ENCODE results near the gene PKM.

Gene PKM

GRCh38 chr15:72235298-72235697, 4.3 kb upstream of the PKM start:
- DNase-seq (ENCODE audit: low spot score), result no peak

DNA sequence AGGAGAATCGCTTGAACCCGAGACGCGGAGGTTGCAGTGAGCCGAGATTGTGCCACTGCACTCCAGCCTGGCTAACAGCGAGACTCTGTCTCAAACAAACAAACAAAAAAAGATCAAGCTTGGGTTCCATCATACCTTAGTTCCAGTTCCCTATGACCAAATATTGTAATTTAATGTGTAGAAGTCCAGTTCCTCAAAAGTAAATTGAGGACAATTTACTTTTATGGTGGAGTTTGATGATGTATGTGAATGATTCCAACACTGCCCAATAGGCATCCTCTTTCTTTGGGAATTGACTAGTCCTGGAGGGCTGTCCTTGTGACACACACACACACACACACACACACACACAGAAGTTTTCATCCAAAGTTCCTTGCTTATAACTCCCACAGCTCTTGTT, 2.8 kb upstream of the PKM start:
- no peak for DNase-seq (ENCODE audit: low spot score)

DNA sequence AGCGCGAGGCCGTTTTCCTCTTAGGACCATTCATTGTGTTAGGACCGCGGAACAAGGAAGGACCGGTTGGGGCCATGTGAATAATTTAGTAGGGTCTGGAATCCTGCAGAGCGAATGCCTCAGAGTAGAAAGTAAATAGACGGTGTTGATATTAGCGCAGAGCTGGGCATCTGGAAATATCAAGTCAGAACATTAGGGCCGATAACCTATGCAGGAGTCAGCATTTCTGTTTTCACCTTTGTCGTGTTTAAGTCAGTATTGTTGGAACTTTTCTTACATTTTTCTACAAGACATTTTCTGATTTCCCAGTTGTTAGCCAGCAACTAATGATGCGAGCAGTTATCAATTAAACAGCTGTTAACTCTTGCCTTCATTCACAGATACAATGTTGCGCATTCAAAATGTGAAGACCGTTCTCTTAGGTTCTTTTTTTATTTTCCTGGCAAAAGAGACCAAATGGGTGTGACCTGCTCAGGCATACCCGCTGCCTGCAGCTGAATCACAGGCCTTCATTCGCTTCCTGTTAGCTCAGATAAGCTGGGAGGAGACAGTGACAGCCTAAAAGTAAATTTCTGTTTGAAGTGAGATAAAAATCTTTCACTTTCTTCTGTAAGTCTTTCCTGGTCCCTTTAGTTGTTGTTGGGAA, 966 bp upstream of the PKM start:
- peak; percentile 65 for DNase-seq (ENCODE audit: low spot score)

DNA sequence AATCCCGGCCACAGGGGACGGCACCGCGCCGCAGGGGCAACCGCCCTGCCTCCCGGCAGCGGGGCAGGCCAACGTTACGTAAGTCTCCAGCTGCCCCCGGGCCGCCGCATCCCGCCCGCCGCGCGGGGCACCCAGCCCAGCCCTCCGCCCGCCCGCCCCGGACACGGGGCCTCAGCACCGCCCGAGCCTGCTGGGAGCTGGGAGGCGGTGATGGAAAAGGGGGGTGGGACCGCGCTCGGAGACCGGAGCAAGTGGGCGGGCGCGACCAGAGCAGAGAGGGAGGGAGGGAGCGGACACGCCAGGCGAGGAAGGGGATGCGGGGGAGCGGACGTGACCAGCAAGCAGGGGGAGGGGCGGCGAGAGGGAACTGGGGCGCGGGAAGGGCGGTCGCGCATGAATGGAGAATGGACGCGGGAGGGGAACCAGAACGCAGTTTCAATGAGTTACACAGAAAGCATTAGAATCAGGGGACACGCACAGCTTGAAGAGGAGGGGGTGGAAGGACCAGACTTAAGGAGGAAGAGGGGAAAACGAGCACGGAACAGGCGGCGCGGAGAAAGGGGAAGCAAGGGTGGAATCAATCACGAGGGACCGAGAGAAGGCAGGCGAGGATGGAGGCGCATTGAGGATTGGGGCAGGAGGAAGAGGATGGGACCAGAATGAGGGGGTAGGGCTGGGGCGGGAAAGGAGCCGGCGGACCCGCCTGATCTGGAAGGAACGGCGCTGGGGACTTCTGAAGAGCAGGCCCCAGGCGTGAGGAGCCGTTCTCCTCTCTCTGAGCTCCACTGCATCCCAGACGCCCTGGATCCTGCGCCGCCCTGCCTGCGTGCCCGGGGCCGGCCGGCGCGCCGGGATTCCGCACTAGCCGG, 559 bp downstream of the PKM start:
- DNase-seq (ENCODE audit: low spot score), result peak; percentile 87

DNA sequence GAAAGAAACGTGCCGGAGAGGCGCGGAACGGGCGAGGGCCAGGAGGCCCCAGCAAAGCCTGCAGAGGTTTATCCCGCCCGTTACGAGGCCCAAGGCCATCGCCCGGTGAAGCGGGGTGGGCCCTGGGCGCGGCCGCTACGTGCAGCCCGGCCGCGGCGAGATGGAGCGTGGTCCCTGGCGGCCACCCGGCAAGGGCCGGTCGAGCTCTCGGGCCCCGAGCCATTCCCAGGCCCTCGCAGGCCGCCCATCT, 1.1 kb downstream of the PKM start:
- no peak for DNase-seq (ENCODE audit: low spot score)

DNA sequence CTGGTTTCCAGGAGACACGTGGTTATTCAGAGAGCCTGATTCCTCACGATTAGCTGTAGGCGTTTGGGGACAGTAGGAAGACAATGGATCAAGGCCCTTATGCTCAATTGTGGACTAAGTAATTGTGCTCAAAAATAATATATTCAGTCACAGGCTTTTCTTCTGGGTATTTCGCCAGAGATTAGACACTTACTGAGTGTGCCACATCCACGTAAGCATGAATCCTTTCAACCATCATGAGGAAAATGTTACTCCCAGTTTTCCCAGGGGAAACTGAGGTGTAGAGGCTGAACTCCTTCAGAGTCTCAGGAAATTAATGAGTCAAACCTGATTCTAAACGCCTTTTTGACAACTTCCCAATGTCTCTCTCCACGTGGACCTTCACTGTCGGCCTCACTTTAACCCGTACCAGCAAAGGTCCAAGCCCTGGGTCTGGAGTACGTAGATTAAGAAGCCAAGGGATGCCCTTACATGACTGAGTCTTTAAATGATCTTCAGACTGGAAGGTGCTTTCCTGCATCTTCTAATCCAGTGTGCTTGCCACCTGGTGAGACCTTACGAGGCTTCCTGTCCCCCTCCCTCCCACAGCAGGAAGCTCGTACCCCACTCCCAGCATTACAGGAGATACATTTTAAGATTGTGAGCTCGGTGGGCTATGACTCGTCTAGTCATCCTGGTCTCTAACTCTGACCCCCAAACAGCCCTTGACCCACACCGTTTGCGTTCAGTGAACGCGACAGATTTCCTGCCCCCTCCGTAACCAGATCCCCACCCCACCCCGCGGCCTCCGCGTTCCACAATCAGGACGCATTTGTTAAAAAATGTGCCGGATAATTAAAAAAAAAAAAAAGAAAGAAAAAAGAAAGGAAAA, 1.7 kb downstream of the PKM start:
- DNase-seq (ENCODE audit: low spot score), result no peak

- no peak for DNase-seq (ENCODE audit: low spot score)
Measured at GRCh38 chr15:72227720-72228119, 3.3 kb downstream of the PKM start.

DNA sequence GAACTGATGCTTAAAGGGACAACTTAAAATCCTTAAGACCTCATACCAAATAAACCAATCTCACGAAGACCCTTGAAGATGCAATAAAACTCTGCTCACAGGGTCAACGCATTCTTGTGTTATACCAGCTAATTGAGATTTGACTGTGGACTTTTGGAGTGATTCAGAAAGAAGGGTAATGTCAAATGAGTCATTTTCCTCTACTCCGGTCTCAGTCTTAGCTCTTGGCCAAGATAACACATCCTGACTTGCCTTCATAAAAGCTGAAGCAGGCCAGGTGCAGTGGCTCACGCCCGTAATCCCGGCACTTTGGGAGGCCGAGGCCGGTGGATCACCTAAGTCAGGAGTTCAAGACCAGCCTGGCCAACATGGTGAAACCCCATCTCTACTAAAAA, 3.8 kb downstream of the PKM start:
- peak; percentile 35 for DNase-seq (ENCODE audit: low spot score)

GRCh38 chr15:72223278-72223677, 7.7 kb downstream of the PKM start:
- no peak for DNase-seq (ENCODE audit: low spot score)

- DNase-seq (ENCODE audit: low spot score), result peak; percentile 51
Measured at GRCh38 chr15:72222393-72222792, 8.6 kb downstream of the PKM start.

DNA sequence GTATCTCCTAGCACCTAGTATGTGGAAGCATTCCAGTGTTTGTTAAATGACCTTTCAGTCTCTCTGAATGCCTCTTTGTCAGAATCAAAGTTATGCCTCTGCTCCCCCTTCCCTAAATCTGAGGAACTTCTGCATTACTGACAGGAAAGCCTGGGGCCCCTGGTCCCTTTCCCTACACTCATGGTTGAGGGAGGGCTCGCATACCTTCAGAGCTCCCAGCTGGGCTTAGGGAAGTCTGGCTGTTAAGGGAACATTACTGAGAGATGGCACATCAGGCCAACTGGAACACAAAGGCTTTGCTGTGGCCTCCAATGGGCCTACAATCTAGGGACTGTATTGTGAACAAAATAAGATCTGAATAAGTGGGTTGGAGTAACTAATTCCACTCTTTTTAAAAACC, 10.3 kb downstream of the PKM start:
- no peak for DNase-seq (ENCODE audit: low spot score)

DNA sequence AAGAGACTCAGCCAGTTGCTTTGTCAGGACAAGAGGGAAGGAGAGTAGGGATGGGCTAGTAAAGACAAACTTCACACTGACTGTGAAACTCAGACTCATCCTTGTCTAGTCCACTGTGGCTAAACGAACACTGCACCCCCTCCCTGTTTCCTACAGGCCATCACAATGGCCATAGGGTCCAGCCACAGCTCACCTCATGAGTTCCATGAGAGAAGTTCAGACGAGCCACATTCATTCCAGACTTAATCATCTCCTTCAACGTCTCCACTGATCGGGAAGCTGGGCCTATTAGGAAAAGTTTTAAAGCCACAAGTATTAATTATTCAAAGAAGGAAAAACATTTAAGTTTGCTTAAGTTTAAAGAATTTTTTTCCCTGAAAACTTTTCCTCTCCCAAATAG, 13.8 kb downstream of the PKM start:
- no peak for DNase-seq (ENCODE audit: low spot score)

- no peak for DNase-seq (ENCODE audit: low spot score)
Measured at GRCh38 chr15:72216079-72216478, 14.9 kb downstream of the PKM start.

GRCh38 chr15:72207558-72208085, 23.4 kb downstream of the PKM start:
- no peak for DNase-seq (ENCODE audit: low spot score)

DNA sequence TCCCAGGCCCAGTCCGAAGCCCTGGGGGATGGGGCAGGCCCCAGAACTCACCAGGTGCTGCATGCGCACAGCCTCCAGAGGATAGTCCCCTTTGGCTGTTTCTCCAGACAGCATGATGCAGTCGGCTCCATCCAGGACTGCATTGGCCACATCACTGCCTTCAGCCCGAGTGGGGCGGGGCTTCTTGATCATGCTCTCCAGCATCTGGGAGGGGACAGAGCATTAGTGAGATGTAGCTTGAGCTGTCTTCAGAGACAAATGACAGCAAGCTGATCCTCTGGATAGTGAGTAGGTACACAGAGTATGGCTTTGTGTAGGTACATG, 24.4 kb downstream of the PKM start:
- DNase-seq (ENCODE audit: low spot score), result no peak

GRCh38 chr15:72205896-72206676, 24.9 kb downstream of the PKM start:
- DNase-seq (ENCODE audit: low spot score), result no peak

- no peak for DNase-seq (ENCODE audit: low spot score)
Measured at GRCh38 chr15:72205273-72205672, 25.7 kb downstream of the PKM start.

DNA sequence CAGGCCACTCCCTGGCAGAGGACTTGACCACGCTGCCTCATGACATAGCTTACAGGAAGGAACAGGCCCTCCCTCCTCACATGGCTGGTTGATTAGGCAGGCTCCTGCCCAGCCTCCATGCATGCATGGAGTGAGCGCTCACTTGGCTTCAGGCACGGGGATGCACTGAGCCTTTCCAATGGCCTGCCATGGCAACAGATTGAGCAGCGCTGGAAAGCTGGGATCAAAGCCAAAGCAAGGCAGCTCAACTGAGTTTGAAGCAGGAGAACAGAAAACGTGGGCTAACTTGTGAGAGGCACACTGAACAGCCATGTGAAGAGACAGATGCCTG, 27.5 kb downstream of the PKM start:
- no peak for DNase-seq (ENCODE audit: low spot score)

- DNase-seq (ENCODE audit: low spot score), result no peak
Measured at GRCh38 chr15:72202801-72203506, 28.0 kb downstream of the PKM start.

DNA sequence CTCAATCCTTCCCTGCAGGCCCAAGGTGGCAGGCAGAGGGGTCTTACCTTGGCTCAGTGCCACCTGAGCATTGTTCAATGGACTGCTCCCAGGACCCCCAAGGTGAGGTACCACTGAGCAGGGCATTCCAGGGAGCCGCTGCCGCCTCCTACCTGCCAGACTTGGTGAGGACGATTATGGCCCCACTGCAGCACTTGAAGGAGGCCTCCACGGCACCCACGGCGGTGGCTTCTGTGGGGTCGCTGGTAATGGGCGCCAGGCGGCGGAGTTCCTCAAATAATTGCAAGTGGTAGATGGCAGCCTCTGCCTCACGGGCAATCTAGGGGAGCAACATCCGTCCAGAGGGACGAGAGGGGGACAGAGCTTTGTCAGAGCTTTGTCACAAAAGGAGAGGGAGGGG, 28.7 kb downstream of the PKM start:
- DNase-seq (ENCODE audit: low spot score), result no peak

- no peak for DNase-seq (ENCODE audit: low spot score)
Measured at GRCh38 chr15:72201391-72201921, 29.5 kb downstream of the PKM start.

All from SW480 (cell line).